Measurements from ENCODE around the gene SPECC1. TPM values are rescaled to one million over a fixed set of nuclear protein-coding genes. Genes with fewer than 3 reads are reported as not detected.

The SPECC1 gene
- polyA plus RNA-seq, 1 experiment, result 13.0 TPM

DNA sequence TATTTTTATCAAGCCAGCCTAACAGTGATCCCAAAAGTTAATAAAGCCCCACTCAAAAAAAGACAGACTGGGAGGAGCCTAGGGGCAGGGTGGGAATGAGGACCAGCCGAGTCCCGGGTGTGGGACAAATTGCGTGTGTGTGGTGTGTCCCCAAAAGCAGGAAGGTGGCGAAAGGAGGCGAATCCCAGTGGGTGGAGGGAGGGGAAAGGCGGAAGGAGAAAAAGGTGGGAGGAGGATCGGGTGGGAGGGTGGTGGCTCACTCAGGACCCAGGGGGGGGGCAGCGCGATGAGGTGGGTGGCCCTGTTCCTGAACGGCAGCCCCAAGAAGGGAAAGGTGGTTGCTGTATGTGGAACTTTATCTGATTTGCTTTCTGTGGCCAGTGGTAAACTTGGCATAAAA, 102.4 kb downstream of the SPECC1 start:
- TF ChIP-seq CTCF (IDR thresholded peaks at IDR 0.05; ENCODE audit: insufficient read depth, low read depth, low read length), result no peak
- Histone ChIP-seq H3K4me3 (ENCODE audit: low read depth, low read length) (no peak overlapping the region), H3K36me3 (ENCODE audit: control insufficient read depth, insufficient read depth, low read length) (no peaks in the 10 kb centered on the region), H3K27me3 (ENCODE audit: control insufficient read depth, insufficient read depth, low read length) (no peaks in the 10 kb centered on the region; the same call in none of the 2 replicates)
- ChIA-PET CTCF (interaction anchor here (0.8 to 1.3 kb wide), 3 partner anchors 10 to 118 kb away, joined by 3 to 11 read pairs (median 4); no protein-coding TSS in a partner anchor), POLR2A (no interaction called here)
- no peak for DNase-seq (ENCODE audit: low read depth)

- no peaks in the 10 kb centered on the region for H3K27me3 ChIP-seq (ENCODE audit: control insufficient read depth, insufficient read depth, low read length)
- ChIA-PET CTCF (interaction anchor here (0.9 to 1.8 kb wide), 3 partner anchors 13 to 137 kb away, joined by 3 to 8 read pairs (median 4); partner anchors contain the start of gene AKAP10), POLR2A (no interaction called here)
- TF ChIP-seq CTCF (IDR thresholded peaks at IDR 0.05; ENCODE audit: insufficient read depth, low read depth, low read length), result no peak
- H3K4me3 ChIP-seq (ENCODE audit: low read depth, low read length), result no peak overlapping the region
- no peak for DNase-seq (ENCODE audit: low read depth)
- H3K36me3 ChIP-seq (ENCODE audit: control insufficient read depth, insufficient read depth, low read length), result no peaks in the 10 kb centered on the region
Measured at GRCh38 chr17:20114466-20114865, 105.3 kb downstream of the SPECC1 start.

- TF ChIP-seq CTCF (IDR thresholded peaks at IDR 0.05; ENCODE audit: insufficient read depth, low read depth, low read length), result peak; percentile 76
- ChIA-PET CTCF (interaction anchor here (0.7 to 3.2 kb wide), 18 partner anchors 9 to 204 kb away, joined by 3 to 47 read pairs (median 4); partner anchors contain the start of gene SPECC1), POLR2A (no interaction called here)
Measured at GRCh38 chr17:20116683-20117309, 107.6 kb downstream of the SPECC1 start.

GRCh38 chr17:20118280-20118679, 109.1 kb downstream of the SPECC1 start:
- POLR2A ChIA-PET, result no interaction called here
- CTCF ChIA-PET, result interaction anchor here (1.3 to 3.2 kb wide), 6 partner anchors 14 to 129 kb away, joined by 3 to 47 read pairs (median 5); no protein-coding TSS in a partner anchor

More at GRCh38 chr17:20116683-20117309, 107.6 kb downstream of the SPECC1 start:
- no peak overlapping the region for H3K4me3 ChIP-seq (ENCODE audit: low read depth, low read length)
- no peaks in the 10 kb centered on the region for H3K27me3 ChIP-seq (ENCODE audit: control insufficient read depth, insufficient read depth, low read length)
- no peak for DNase-seq (ENCODE audit: low read depth)
- H3K36me3 ChIP-seq (ENCODE audit: control insufficient read depth, insufficient read depth, low read length), result no peaks in the 10 kb centered on the region

More at GRCh38 chr17:20118280-20118679, 109.1 kb downstream of the SPECC1 start:
- DNase-seq (ENCODE audit: low read depth), result no peak
- Histone ChIP-seq H3K36me3 (ENCODE audit: control insufficient read depth, insufficient read depth, low read length) (no peaks in the 10 kb centered on the region), H3K4me3 (ENCODE audit: low read depth, low read length) (no peak overlapping the region), H3K27me3 (ENCODE audit: control insufficient read depth, insufficient read depth, low read length) (no peaks in the 10 kb centered on the region)
- no peak for TF ChIP-seq CTCF (IDR thresholded peaks at IDR 0.05; ENCODE audit: insufficient read depth, low read depth, low read length)
